ENCODE data around the gene ARHGEF1.
"Not testable (repeated sequence)": the region's sequence is repeated elsewhere in the genome, so short reads cannot be mapped to it uniquely, and the experiment has no call there.

Gene ARHGEF1

GRCh38 chr19:41862445-41862986 is 20.5 kb upstream of the ARHGEF1 start:
- DNase-seq: no peak

- no peak for DNase-seq
Observed at GRCh38 chr19:41863209-41863931, 19.6 kb upstream of the ARHGEF1 start.

GRCh38 chr19:41864374-41864773 is 18.6 kb upstream of the ARHGEF1 start:
- no peak for DNase-seq

GRCh38 chr19:41866284-41866683 is 16.7 kb upstream of the ARHGEF1 start:
- no peak for DNase-seq

GRCh38 chr19:41868120-41868988 is 14.6 kb upstream of the ARHGEF1 start:
- no peak for DNase-seq

- no peak for DNase-seq
Observed at GRCh38 chr19:41868989-41869300, 14.0 kb upstream of the ARHGEF1 start.

GRCh38 chr19:41869374-41869955 is 13.5 kb upstream of the ARHGEF1 start:
- DNase-seq: no peak

- DNase-seq: peak; percentile 48
Observed at GRCh38 chr19:41870401-41870873, 12.5 kb upstream of the ARHGEF1 start.

GRCh38 chr19:41871573-41872383 is 11.2 kb upstream of the ARHGEF1 start:
- no peak for DNase-seq

- DNase-seq: no peak
Observed at GRCh38 chr19:41872384-41872774, 10.6 kb upstream of the ARHGEF1 start.

GRCh38 chr19:41872775-41873647 is 10.0 kb upstream of the ARHGEF1 start:
- peak; percentile 64 for DNase-seq

- not testable (repeated sequence) for DNase-seq
Observed at GRCh38 chr19:41875973-41876372, 7.0 kb upstream of the ARHGEF1 start.

GRCh38 chr19:41876847-41877832 is 5.8 kb upstream of the ARHGEF1 start, which contains the start of gene CD79A:
Gene CD79A (plus strand): TSS chr19:41877279. CDS start chr19:41877305, 26 bp downstream.
- DNase-seq: no peak

- DNase-seq: no peak
Observed at GRCh38 chr19:41877916-41878905, 4.8 kb upstream of the ARHGEF1 start.

GRCh38 chr19:41879080-41879479 is 3.9 kb upstream of the ARHGEF1 start:
- DNase-seq: no peak

- DNase-seq: no peak
Observed at GRCh38 chr19:41879670-41880328, 3.2 kb upstream of the ARHGEF1 start.

GRCh38 chr19:41880329-41880708 is 2.7 kb upstream of the ARHGEF1 start:
- DNase-seq: no peak

GRCh38 chr19:41883463-41883820 is 458 bp downstream of the ARHGEF1 start:
- no peak for DNase-seq
